GM12801 (cell line): Measurements from ENCODE around the gene LMF1.

Experiments used
- TF ChIP-seq, protein P1 (sequence below): IDR thresholded peaks from one replicate; pipeline ENCODE4 v1.5.1; 2011; ENCODE audit warnings: control low read depth; ENCODE audit not compliant: insufficient read length; ENCODE audit errors: extremely low read depth

LMF1 gene

DNA sequence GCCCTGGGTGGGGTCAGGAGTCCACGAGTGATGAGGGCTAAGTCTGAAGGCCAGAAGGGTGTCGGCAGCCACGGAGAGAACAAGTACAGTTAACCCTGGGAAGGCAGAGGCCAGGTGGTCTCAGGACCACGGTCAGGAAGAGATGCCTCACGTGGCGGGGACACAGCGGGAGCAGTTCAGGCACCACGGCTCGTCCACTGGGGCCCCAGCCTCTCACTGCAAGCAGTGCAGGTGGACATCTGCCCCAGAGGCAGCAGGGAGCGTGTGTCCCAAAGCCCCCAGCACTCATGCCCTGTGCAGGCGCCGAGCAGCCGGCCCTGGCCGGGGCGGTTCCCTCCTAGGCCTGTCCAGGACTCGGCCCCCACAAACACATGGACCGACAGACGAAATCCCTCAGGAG is 4.7 kb downstream of the LMF1 start:
- TF ChIP-seq, protein P1, sequence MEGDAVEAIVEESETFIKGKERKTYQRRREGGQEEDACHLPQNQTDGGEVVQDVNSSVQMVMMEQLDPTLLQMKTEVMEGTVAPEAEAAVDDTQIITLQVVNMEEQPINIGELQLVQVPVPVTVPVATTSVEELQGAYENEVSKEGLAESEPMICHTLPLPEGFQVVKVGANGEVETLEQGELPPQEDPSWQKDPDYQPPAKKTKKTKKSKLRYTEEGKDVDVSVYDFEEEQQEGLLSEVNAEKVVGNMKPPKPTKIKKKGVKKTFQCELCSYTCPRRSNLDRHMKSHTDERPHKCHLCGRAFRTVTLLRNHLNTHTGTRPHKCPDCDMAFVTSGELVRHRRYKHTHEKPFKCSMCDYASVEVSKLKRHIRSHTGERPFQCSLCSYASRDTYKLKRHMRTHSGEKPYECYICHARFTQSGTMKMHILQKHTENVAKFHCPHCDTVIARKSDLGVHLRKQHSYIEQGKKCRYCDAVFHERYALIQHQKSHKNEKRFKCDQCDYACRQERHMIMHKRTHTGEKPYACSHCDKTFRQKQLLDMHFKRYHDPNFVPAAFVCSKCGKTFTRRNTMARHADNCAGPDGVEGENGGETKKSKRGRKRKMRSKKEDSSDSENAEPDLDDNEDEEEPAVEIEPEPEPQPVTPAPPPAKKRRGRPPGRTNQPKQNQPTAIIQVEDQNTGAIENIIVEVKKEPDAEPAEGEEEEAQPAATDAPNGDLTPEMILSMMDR: no peak

DNA sequence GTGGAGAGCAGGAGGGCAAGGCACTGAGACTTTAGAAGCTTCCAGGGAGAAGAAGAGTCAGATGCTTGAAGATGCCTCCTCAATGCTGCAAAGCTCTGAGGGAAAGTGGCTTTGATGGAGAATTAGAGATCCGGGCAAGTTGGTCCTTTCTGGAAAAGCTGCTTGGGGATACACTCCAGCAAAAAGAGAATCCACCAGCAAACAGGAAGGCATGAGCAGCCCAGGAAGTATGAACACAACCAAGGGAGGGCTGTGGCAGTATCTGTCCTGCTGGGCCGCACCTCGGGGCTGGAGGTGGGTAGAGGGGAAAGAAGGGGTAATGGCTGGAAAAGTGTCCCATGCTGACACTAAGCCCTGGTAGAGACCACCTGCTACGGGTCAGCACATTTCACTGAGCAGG is 5.3 kb downstream of the LMF1 start:
- TF ChIP-seq, protein P1: no peak

DNA sequence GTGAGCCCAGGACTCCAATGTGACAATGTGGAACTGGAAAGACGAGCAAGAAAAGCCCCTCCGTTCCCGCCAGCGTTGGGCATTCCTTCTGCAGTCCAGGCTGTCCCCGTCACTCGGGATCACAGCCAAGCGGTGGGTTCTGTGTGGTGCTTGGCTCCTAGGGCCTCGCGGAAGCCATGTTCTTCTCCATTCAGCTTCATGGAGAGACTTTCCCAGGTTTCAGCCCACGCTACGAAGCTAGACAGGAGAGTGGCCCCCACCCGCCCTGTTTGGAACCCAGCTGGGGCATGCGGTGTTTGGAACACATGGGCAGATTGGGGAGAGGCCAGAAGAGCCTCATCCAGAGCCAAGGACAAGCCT is 5.8 kb downstream of the LMF1 start:
- TF ChIP-seq, protein P1: no peak

DNA sequence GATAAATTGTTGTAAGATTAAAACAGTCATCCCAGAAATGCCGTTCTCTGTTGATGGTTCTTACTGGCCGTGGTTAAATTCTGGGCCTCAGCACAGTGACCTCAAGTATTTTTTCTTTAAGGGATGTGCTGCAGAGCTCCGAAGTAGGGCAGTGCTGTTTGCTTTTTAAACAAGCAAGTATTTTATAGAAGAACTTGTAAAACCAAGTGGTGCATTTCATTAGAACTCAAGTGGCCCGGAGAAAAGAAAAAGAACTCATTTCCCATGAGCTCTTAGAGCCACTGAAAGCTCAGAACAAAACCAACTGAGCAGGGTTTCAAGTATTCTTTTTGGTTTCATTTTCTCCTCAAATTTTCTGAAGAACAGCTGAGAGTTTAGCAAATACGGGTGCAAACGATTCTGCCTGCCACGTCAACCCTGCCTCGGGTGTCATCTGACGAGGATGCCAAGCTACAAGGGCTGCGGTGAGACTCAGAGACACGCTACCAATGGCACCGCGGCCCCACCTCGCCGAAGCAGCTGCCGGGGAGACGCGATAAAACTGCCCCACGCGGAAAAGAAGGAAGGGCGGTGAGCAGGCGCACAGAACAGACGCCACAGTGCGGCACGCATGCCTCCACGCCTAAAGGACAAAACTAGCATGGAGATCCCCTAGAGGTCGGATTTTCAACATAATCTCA is 6.3 kb downstream of the LMF1 start:
- TF ChIP-seq, protein P1: no peak

DNA sequence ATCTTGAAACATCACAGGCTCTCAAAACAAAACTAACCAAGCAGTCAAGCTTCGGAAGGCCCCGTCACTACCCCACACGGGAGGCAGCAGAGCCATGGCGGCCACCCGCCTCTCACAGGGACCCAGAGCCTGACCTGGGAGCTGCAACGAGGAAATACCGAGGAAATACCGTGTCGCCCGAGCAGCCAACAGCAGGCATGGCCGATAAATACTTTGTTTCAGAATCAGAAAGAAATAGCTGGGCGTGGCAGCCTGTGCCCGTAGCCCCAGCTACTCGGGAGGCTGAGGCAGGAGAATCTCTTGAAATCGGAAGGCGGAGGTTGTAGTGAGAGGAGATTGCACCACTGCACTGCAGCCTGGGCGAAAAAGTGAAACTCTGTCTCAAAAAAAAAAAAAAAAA is 6.9 kb downstream of the LMF1 start:
- TF ChIP-seq, protein P1: no peak

DNA sequence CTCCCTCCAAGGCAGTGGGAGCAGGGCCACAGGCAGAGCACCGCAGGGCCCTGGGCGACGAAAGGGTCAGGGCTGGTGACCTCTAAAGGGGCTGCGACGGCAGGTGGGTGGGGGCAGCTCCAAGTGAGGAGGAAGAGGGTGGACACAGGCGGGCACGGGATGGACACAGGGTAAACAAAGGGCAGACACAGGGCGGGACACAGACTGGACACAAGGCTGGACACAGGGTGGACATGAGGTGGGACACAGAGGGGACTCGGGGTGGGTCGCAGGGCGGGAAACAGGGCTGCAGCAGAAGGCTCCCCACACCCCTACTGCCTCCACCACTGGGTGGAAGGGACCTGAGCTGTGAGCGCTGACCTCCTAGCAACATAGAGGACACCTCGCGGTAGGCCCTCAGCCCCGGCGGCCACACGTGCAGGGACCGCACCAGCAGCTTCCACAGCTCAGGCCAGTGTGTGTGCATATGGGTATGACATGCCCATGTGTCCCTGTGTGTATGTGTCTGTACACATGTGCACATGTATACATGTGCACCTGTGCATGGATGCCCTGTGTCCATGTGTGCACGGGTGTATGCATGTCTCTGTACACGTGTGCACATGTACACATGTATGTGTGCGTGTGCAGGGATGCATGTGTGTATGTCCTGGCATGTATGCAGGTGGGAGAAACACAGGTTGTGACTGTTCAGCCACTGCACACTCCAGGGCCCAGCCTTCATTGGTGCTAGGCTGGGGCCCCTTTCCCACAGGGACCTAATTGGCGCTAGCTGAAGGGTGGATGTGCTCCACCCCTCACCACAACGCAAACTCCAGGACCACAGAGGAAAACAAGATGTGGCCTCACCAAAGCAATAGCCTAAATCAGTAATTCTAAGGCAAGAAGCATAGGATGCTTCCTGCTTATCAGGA is 7.6 kb downstream of the LMF1 start:
- TF ChIP-seq, protein P1: no peak

DNA sequence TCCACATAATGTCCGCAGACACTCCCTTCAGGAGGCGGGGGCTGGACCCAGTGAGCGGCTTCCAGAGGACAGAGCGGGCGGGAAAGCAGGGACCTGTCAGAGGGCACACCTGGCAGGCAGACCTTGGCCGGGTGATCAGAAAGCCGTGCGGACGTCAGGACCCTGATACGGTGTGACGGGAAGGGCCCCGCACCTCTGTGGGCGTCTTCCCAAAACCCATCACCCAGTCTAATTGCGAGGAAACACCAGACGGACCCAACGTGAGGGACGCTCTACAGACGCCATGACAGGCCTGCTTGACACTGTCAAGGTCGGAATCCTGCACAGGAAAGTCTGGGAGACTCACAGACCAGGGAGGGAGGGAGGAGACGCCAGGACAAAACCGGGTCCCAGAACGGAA is 8.4 kb downstream of the LMF1 start:
- TF ChIP-seq, protein P1: no peak
